PFSK-1 (cell line): Measurements from ENCODE around the gene LSP1.

Experiments
- SIN3A ChIP-seq: IDR thresholded peaks from 2 replicates; pipeline ENCODE4 v1.6.1; 2012; ENCODE audit warnings: mild to moderate bottlenecking, low read length, moderate library complexity, borderline replicate concordance; ENCODE audit not compliant: insufficient read depth
- TF ChIP-seq, protein P1 (sequence below), 2 experiments: IDR thresholded peaks; 2 replicates each; pipeline versions ENCODE4 v1.6.1 to v1.8.0; 2011 to 2012; ENCODE audit warnings: low read depth in 2 of 2, low read length in 2 of 2, control low read depth in 1 of 2, inconsistent platforms in 1 of 2, mild to moderate bottlenecking in 1 of 2, moderate library complexity in 1 of 2; ENCODE audit not compliant: insufficient read depth in 1 of 2

DNA sequence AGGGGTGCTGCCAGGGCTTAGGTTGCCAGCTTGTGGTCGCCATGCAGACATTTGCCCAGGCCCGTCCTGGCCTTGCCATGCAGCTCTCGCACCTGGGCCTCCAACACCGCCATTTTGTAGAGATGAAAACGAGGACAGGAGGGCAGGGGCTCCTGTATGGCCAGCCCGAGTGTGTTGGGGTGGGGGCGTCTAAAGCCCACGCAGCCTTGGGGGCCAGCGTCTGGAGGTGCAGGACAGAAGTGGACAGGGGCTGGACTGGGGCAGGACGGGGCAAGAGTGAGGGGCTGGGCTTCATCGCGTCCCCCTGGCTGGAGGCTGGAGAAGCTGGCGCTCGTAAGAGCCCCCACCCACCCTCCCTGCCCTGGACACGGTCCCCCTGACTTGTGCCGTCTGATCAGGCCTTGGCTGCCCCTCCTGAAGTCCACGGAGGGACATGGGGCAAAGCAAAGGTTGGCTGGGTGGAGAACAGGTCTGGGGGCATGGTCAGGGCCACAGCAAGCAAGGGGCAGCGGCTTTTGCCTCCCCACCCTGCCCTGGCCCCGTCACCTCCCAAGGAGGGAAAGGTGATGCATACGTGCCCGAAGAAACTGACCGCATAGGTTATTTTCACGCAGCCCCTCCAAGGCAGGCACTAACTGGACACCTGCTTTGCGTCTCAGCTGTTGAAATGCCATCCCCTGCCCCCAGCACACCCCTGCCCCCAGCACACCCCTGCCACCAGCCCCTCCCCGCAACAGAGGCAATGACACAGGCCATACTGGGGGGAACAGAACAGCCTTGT, 67.4 kb downstream of the LSP1 start:
- TF ChIP-seq, protein P1, sequence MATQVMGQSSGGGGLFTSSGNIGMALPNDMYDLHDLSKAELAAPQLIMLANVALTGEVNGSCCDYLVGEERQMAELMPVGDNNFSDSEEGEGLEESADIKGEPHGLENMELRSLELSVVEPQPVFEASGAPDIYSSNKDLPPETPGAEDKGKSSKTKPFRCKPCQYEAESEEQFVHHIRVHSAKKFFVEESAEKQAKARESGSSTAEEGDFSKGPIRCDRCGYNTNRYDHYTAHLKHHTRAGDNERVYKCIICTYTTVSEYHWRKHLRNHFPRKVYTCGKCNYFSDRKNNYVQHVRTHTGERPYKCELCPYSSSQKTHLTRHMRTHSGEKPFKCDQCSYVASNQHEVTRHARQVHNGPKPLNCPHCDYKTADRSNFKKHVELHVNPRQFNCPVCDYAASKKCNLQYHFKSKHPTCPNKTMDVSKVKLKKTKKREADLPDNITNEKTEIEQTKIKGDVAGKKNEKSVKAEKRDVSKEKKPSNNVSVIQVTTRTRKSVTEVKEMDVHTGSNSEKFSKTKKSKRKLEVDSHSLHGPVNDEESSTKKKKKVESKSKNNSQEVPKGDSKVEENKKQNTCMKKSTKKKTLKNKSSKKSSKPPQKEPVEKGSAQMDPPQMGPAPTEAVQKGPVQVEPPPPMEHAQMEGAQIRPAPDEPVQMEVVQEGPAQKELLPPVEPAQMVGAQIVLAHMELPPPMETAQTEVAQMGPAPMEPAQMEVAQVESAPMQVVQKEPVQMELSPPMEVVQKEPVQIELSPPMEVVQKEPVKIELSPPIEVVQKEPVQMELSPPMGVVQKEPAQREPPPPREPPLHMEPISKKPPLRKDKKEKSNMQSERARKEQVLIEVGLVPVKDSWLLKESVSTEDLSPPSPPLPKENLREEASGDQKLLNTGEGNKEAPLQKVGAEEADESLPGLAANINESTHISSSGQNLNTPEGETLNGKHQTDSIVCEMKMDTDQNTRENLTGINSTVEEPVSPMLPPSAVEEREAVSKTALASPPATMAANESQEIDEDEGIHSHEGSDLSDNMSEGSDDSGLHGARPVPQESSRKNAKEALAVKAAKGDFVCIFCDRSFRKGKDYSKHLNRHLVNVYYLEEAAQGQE (IDR thresholded peaks at IDR 0.05; ENCODE audit: insufficient read depth in 1 of 2, low read depth in 2 of 2, low read length in 2 of 2) = no peak
- no peak for TF ChIP-seq SIN3A
